Measurements from ENCODE around the gene PGM5. TPM values are rescaled to one million over a fixed set of nuclear protein-coding genes. Genes with fewer than 3 reads are reported as not detected.

The PGM5 gene
- total and polyA plus RNA-seq, 5 donors: 126 to 485 (median 342) TPM

- no peak overlapping the region for H3K27ac ChIP-seq (ENCODE audit: low read length)
- H3K4me3 ChIP-seq (ENCODE audit: low read length): no peak overlapping the region
- intact Hi-C loops (cut with DNase I): no loop called here
- peaks cover 9% of the 10 kb centered on the region for H3K4me1 ChIP-seq (ENCODE audit: control insufficient read depth, insufficient read depth, low read length)
- WGBS: 54% methylated on average over 7 of the region's 7 CpGs
- H3K27me3 ChIP-seq (ENCODE audit: control insufficient read depth, insufficient read depth): no peaks in the 10 kb centered on the region
- ATAC-seq (peak; percentile 92 to 94), DNase-seq (peak; percentile 65 to 84 (median 82))
- no peaks in the 10 kb centered on the region for H3K9me3 ChIP-seq (ENCODE audit: control insufficient read depth, low read length)
Measured at GRCh38 chr9:68437785-68438184, 81.4 kb downstream of the PGM5 start.

GRCh38 chr9:68443624-68444023 lies 87.2 kb downstream of the PGM5 start:
- Histone ChIP-seq H3K27ac (ENCODE audit: low read length) (no peak overlapping the region), H3K4me1 (ENCODE audit: control insufficient read depth, insufficient read depth, low read length) (peaks cover 9% of the 10 kb centered on the region), H3K9me3 (ENCODE audit: control insufficient read depth, low read length) (no peaks in the 10 kb centered on the region), H3K27me3 (ENCODE audit: control insufficient read depth, insufficient read depth) (no peaks in the 10 kb centered on the region), H3K4me3 (ENCODE audit: low read length) (no peak overlapping the region)
- DNase-seq (no peak), ATAC-seq (peak in 1 of 2 donors; percentile 61)
- WGBS: 64% methylated on average over 2 of the region's 2 CpGs
- intact Hi-C loops (cut with DNase I): loop anchor here in 1 of 4 donors (10.0 kb wide), 1 partner anchor 81 kb away; no protein-coding TSS in a partner anchor

GRCh38 chr9:68446836-68447235 lies 90.4 kb downstream of the PGM5 start:
- Histone ChIP-seq H3K27ac (ENCODE audit: low read length) (peak overlapping the region; percentile 70), H3K4me3 (ENCODE audit: low read length) (no peak overlapping the region), H3K4me1 (ENCODE audit: control insufficient read depth, insufficient read depth, low read length) (peaks cover 12% of the 10 kb centered on the region), H3K27me3 (ENCODE audit: control insufficient read depth, insufficient read depth) (no peaks in the 10 kb centered on the region), H3K9me3 (ENCODE audit: control insufficient read depth, low read length) (no peaks in the 10 kb centered on the region)
- intact Hi-C loops (cut with DNase I): loop anchor here in 1 of 4 donors (10.0 kb wide), 1 partner anchor 78 kb away; no protein-coding TSS in a partner anchor
- DNase-seq (peak in 2 of 3 donors; percentile 22 to 62), ATAC-seq (peak; percentile 20 to 54)
- 36% methylated on average over 7 of the region's 7 CpGs for WGBS

GRCh38 chr9:68447611-68448010 lies 91.2 kb downstream of the PGM5 start:
- H3K4me1 ChIP-seq (ENCODE audit: control insufficient read depth, insufficient read depth, low read length): peaks cover 16% of the 10 kb centered on the region
- intact Hi-C loops (cut with DNase I): loop anchor here in 1 of 4 donors (10.0 kb wide), 1 partner anchor 77 kb away; no protein-coding TSS in a partner anchor
- H3K27ac ChIP-seq (ENCODE audit: low read length): no peak overlapping the region
- WGBS: 71% methylated on average over 2 of the region's 2 CpGs
- H3K9me3 ChIP-seq (ENCODE audit: control insufficient read depth, low read length): no peaks in the 10 kb centered on the region
- H3K4me3 ChIP-seq (ENCODE audit: low read length): no peak overlapping the region
- H3K27me3 ChIP-seq (ENCODE audit: control insufficient read depth, insufficient read depth): no peaks in the 10 kb centered on the region
- no peak for ATAC-seq
- DNase-seq: no peak

- Histone ChIP-seq H3K4me3 (ENCODE audit: low read length) (no peak overlapping the region), H3K9me3 (ENCODE audit: control insufficient read depth, low read length) (no peaks in the 10 kb centered on the region), H3K4me1 (ENCODE audit: control insufficient read depth, insufficient read depth, low read length) (peaks cover 8% of the 10 kb centered on the region), H3K27me3 (ENCODE audit: control insufficient read depth, insufficient read depth) (no peaks in the 10 kb centered on the region), H3K27ac (ENCODE audit: low read length) (peak overlapping the region; percentile 3)
- intact Hi-C loops (cut with DNase I): no loop called here
- ATAC-seq: peak; percentile 8 to 17
- DNase-seq: no peak
- WGBS: 71% methylated on average over 13 of the region's 13 CpGs
Measured at GRCh38 chr9:68454579-68455334, 98.3 kb downstream of the PGM5 start.

- no peaks in the 10 kb centered on the region for H3K27me3 ChIP-seq (ENCODE audit: control insufficient read depth, insufficient read depth)
- H3K9me3 ChIP-seq (ENCODE audit: control insufficient read depth, low read length): no peaks in the 10 kb centered on the region
- H3K27ac ChIP-seq (ENCODE audit: low read length): peak overlapping the region; percentile 15
- ATAC-seq: no peak
- H3K4me1 ChIP-seq (ENCODE audit: control insufficient read depth, insufficient read depth, low read length): peaks cover 8% of the 10 kb centered on the region
- no peak overlapping the region for H3K4me3 ChIP-seq (ENCODE audit: low read length)
- 75% methylated on average over 2 of the region's 2 CpGs for WGBS
- intact Hi-C loops (cut with DNase I): no loop called here
- no peak for DNase-seq
Measured at GRCh38 chr9:68455451-68455850, 99.0 kb downstream of the PGM5 start.

GRCh38 chr9:68457803-68458202 lies 101.4 kb downstream of the PGM5 start:
- intact Hi-C loops (cut with DNase I): no loop called here
- ATAC-seq (no peak), DNase-seq (no peak)
- no peak overlapping the region for H3K4me3 ChIP-seq (ENCODE audit: low read length)
- peaks cover 4% of the 10 kb centered on the region for H3K4me1 ChIP-seq (ENCODE audit: control insufficient read depth, insufficient read depth, low read length)
- H3K9me3 ChIP-seq (ENCODE audit: control insufficient read depth, low read length): no peaks in the 10 kb centered on the region
- no peak overlapping the region for H3K27ac ChIP-seq (ENCODE audit: low read length)
- 44% methylated on average over 1 of the region's 1 CpG for WGBS
- no peaks in the 10 kb centered on the region for H3K27me3 ChIP-seq (ENCODE audit: control insufficient read depth, insufficient read depth)

- Histone ChIP-seq H3K4me1 (ENCODE audit: control insufficient read depth, insufficient read depth, low read length) (peaks cover 4% of the 10 kb centered on the region), H3K9me3 (ENCODE audit: control insufficient read depth, low read length) (no peaks in the 10 kb centered on the region), H3K27ac (ENCODE audit: low read length) (no peak overlapping the region), H3K27me3 (ENCODE audit: control insufficient read depth, insufficient read depth) (no peaks in the 10 kb centered on the region), H3K4me3 (ENCODE audit: low read length) (no peak overlapping the region)
- ATAC-seq: no peak
- no peak for DNase-seq
- 97% methylated on average over 1 of the region's 1 CpG for WGBS
- intact Hi-C loops (cut with DNase I): no loop called here
Measured at GRCh38 chr9:68458918-68459317, 102.5 kb downstream of the PGM5 start.

GRCh38 chr9:68462105-68462775 lies 105.8 kb downstream of the PGM5 start:
- DNase-seq (peak in 1 of 3 donors; percentile 17), ATAC-seq (peak; percentile 79 to 88)
- Histone ChIP-seq H3K4me3 (ENCODE audit: low read length) (no peak overlapping the region), H3K27ac (ENCODE audit: low read length) (peak overlapping the region; percentile 11), H3K9me3 (ENCODE audit: control insufficient read depth, low read length) (no peaks in the 10 kb centered on the region), H3K4me1 (ENCODE audit: control insufficient read depth, insufficient read depth, low read length) (peaks cover 9% of the 10 kb centered on the region), H3K27me3 (ENCODE audit: control insufficient read depth, insufficient read depth) (no peaks in the 10 kb centered on the region)
- intact Hi-C loops (cut with DNase I): no loop called here
- WGBS: 29% methylated on average over 7 of the region's 7 CpGs

GRCh38 chr9:68470067-68470466 lies 113.7 kb downstream of the PGM5 start:
- ATAC-seq: no peak
- H3K4me1 ChIP-seq (ENCODE audit: control insufficient read depth, insufficient read depth, low read length): peaks cover 8% of the 10 kb centered on the region
- no peak overlapping the region for H3K27ac ChIP-seq (ENCODE audit: low read length)
- no peak for DNase-seq
- intact Hi-C loops (cut with DNase I): no loop called here
- no peak overlapping the region for H3K4me3 ChIP-seq (ENCODE audit: low read length)
- no peaks in the 10 kb centered on the region for H3K9me3 ChIP-seq (ENCODE audit: control insufficient read depth, low read length)
- H3K27me3 ChIP-seq (ENCODE audit: control insufficient read depth, insufficient read depth): no peaks in the 10 kb centered on the region

GRCh38 chr9:68470634-68471033 lies 114.2 kb downstream of the PGM5 start:
- 70% methylated on average over 5 of the region's 5 CpGs for WGBS
- intact Hi-C loops (cut with DNase I): no loop called here
- ATAC-seq: peak; percentile 69 to 87
- H3K27ac ChIP-seq (ENCODE audit: low read length): peak overlapping the region; percentile 78
- no peak overlapping the region for H3K4me3 ChIP-seq (ENCODE audit: low read length)
- H3K4me1 ChIP-seq (ENCODE audit: control insufficient read depth, insufficient read depth, low read length): peaks cover 8% of the 10 kb centered on the region
- no peak for DNase-seq
- no peaks in the 10 kb centered on the region for H3K27me3 ChIP-seq (ENCODE audit: control insufficient read depth, insufficient read depth)
- no peaks in the 10 kb centered on the region for H3K9me3 ChIP-seq (ENCODE audit: control insufficient read depth, low read length)

Measured in right cardiac atrium (tissue), 5 donors.